NT2/D1 (cell line): ENCODE results near the gene RGSL1.

Experiments used
- SUZ12 ChIP-seq: IDR thresholded peaks from 2 replicates; pipeline ENCODE4 v1.6.1; 2011; ENCODE audit not compliant: insufficient read length, insufficient read depth; ENCODE audit errors: extremely low read depth
- YY1 ChIP-seq: IDR thresholded peaks from 2 replicates; pipeline ENCODE4 v1.6.1; 2011; ENCODE audit not compliant: insufficient read length, insufficient read depth

DNA sequence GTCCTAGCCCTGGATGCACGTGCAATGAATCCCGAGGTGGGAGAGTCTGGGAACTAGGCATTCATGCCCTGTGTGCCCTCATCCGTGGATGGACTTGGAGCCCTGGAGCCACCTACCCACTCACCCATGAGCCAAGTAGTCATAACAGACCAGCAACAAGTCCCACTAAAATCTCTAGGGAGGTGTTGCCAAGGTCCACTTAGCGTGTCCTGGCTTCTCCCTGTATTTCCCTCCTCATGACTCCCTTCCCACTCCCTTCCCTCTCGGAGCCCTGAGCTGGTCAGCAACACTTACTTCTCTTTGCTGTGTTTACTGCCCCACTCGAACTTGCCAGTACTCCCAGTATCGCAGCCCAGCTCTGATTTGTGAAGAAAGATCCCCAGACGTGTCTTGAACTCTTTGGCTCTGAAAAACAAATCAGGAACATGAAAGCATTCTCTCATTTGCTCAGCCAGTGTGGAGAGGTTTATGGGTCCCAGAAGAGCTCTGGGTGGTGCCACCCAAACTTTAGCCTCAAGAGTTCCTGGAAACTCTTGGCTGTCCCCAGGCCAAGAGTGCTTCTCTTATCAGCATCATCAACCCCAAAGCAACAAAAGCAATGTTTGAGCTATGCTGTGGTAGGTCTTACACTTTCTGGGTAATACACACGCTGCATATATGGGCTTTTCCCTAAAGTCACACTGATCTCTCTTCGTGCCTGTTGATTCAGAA is 153.1 kb downstream of the RGSL1 start:
- TF ChIP-seq YY1 (no peak), SUZ12 (no peak)
